ENCODE measurements around the gene TNMD.
A peak's percentile ranks its signal among the peaks of the same experiment; 100 is the strongest.

TNMD gene

DNA sequence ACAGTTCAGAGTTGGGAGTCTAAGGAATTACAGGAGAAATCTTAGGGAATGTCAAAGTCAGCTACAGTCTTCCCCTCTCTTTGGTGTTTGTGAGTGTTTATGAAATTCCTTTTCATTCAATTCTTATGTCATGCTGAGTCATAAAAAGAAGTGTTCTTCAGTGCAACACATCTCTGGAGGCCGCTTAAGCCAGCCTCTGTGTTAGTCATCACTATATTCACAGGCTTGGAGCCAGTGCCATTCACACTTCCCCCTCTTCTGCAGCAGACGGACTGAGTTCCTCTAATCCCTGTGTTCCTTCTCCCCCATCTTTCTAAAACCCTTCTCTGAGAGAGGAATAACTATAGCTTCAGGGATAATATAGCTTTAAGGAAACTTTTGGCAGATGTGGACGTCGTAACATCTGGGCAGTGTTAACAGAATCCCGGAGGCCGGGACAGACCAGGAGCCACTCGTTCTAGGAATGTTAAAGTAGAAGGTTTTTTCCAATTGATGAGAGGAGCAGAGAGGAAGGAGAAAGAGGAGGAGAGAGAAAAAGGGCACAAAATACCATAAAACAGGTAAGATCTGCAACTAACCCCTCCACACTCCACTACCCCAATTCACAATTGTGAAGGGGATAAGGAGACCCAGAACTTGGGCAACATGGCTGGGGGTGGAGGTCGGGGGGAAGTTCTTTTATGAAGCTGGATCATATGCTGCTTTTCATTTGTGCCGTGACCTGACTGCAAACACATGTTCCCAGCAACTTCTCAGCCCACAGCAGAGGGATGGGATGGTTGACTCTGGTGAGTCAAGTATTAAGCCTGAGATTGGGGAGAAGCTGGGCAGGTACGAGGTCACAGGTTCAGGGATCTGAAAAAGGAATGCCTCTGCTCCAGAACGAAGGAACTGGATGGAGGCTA is 59.5 kb downstream of the TNMD start, which contains the start of gene SRPX2:
TSS of gene SRPX2 (plus strand) at position 244 of the 905 bp plus-strand sequence. CDS start 2,124 bp downstream, outside the sequence.
- peak; percentile 84 for DNase-seq (ENCODE audit: low read depth, low spot score)

DNA sequence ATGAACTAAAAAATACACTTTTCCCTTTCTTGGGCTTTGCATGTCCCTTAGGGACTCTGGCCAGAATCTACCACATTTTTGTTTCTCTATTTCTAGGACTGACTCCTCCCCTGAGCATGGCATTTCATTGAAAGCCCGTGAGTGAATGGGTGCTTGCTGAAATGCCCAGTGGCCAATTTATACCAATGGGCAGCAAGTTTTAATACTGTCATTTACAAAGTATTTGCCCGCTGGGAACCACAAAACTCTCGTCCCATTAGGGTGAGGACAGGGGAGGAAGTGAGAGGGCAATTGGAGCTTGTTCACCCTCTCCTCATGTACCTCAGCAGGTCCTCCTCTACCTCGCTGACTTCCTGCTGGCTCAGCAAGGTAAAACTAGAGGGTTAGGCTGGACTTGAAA is 60.4 kb downstream of the TNMD start:
- DNase-seq (ENCODE audit: low read depth, low spot score): peak; percentile 51

DNA sequence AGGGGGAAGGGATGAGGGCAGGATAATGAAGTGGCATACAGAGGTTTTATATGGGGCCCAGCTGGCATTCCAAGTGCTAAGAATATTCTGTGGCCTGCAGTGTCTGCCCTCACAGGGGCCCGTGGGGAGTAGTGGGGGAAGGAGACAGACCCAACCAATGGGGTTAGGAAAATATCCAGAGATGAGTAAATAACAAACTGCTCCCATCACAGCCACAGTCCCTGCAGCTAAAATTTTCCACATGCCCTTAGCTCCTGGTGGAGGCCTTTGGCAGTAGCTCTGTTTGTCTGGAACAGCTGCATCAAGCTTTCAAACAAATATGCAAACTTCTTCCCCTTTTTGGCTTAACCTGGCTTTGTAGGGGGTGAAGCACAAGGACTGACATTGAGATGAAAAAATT is 62.4 kb downstream of the TNMD start:
- DNase-seq (ENCODE audit: low read depth, low spot score): peak; percentile 31

DNA sequence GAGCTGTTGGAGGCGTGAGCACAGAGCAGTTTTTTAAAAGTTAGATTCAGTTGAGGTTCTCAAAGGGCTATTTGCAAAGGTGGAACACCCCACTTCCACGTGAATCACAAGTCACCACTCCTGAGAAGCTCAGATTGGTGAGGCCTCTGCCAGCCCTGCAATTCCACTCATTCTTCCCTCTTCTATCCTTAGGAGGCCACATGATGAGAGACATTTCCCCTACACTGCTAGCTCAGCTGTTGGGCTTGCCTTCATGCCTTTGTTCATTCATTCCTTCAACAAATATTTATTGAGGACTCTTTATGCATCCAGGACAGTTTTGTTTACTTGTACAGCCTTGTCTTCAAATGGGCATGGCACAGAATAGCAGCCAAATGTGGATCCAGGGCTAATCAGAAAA is 63.0 kb downstream of the TNMD start:
- no peak for DNase-seq (ENCODE audit: low read depth, low spot score)

DNA sequence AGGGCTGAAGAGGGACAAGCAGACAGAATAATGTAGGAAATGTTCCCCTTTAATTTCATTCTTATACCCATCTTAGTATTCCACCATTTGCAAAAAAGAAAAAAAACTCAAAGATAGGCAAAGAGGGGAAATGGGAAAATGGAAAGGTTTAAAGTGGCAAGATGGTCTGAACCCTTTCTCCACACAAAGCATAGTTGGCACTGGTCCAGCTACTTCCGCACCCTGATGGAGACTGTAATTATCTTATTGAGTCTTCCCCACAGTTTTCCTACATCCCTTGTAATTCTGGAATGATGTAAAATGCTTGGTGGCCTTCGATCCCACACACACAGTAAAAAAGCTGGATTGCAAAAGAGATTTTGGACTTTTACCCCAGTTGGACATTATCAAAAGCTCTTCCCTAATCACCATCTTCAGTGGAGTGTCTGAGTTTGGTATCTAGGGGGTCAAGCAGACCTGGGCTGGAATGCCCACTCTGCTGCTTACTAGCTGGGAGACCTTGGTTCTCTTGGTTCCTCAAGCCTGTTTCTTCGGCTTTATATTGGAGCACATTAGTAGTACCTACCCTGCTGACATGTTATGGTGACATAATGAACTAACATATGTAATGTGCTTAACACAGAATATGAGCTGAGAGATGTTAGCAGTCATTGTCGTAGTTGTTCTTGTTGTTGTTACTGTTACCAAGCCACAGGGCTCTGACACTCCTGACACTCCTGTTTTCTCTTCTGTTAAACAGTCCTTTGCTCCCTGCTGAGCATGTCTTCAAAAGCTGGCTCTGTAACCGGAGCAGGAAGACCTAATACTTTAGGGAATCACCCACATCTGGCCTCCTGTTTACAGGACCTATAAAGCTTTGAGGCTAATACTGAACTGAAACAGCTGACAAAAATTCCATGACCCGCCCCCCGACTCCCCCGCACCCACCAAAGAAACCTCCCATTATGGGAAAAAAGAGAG is 64.0 kb downstream of the TNMD start:
- peak; percentile 37 for DNase-seq (ENCODE audit: low read depth, low spot score)
